K562 (cell line): Measurements from ENCODE around the gene FUT2.

Experiments
- CHD1 ChIP-seq: fragments of 200-600 bp; sonication (generic); IDR thresholded peaks from one replicate; pipeline ENCODE4 v1.6.1; 2012; ENCODE audit warnings: mild to moderate bottlenecking, moderate library complexity, low read length, inconsistent platforms
- COPS2 ChIP-seq: fragments of 450-650 bp; conservative IDR thresholded peaks from 2 replicates; pipeline ENCODE4 v1.6.1; 2016; ENCODE audit warnings: mild to moderate bottlenecking, moderate library complexity
- MXD1 ChIP-seq: fragments of 250-450 bp; sonication (Bioruptor Pico); IDR thresholded peaks from 2 replicates; pipeline ENCODE4 v1.8.0; 2021; ENCODE audit warnings: borderline replicate concordance, mild to moderate bottlenecking, moderate library complexity; ENCODE audit not compliant: poor library complexity, severe bottlenecking
- REST ChIP-seq, 2 experiments: fragments of 450-650 bp; formaldehyde crosslinking in 1 of 2; IDR thresholded peaks; 2 replicates each; pipeline versions ENCODE4 v1.4.0 to v1.6.1; 2014 to 2020; ENCODE audit warnings: mild to moderate bottlenecking in 2 of 2, borderline replicate concordance in 1 of 2, low read depth in 1 of 2
- ZNF316 ChIP-seq: fragments of 450-650 bp; IDR thresholded peaks from 2 replicates; pipeline ENCODE4 v1.6.1; 2016

DNA sequence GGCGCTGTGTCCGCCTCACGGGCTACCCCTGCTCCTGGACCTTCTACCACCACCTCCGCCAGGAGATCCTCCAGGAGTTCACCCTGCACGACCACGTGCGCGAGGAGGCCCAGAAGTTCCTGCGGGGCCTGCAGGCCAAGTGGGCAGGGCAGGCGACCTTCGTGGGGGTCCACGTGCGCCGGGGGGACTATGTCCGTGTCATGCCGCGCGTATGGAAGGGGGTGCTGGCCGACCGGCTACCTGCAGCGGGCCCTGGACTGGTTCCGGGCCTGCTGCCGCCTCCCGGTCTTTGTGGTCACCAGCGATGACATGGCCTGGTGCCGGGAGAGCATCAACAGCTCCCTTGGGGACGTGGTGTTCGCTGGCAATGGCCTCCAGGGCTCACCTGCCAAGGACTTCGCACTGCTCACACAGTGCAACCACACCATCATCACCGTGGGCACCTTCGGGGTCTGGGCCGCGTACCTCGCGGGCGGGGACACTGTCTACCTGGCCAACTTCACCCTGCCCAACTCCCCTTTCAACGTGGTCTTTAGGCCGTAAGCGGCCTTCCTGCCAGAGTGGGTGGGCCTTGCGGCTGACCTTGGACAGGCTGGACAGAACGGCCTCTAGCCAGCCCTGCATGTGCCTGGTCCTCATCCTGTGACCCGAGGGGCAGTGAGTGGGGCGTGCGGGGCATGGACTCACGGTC, 15.2 kb upstream of the FUT2 start:
- TF ChIP-seq MXD1 (CRISPR knock-in tag) = no peak
- no peak for TF ChIP-seq ZNF316
- no peak for TF ChIP-seq COPS2
- no peak for TF ChIP-seq CHD1
- no peak for TF ChIP-seq REST (IDR thresholded peaks at IDR 0.05; ENCODE audit: borderline replicate concordance)
- TF ChIP-seq REST (CRISPR knock-in tag; IDR thresholded peaks at IDR 0.05; ENCODE audit: low read depth) = no peak
